DOHH2 (cell line): ENCODE measurements around the gene PRKG2.

Source experiments
- EZH2phosphoT487 ChIP-seq: fragments of 200-600 bp; sonication (generic); IDR thresholded peaks from 2 replicates; pipeline ENCODE4 v1.6.1; 2017; ENCODE audit warnings: borderline replicate concordance, mild to moderate bottlenecking, antibody characterized with exemption, low read length, moderate library complexity, mixed read lengths
- TF ChIP-seq, protein P1 (sequence below): fragments of 200-600 bp; sonication (generic); IDR thresholded peaks from one replicate; pipeline ENCODE4 v1.5.1; 2014; ENCODE audit warnings: antibody characterized with exemption, mild to moderate bottlenecking, low read depth, low read length; ENCODE audit not compliant: poor library complexity, severe bottlenecking

DNA sequence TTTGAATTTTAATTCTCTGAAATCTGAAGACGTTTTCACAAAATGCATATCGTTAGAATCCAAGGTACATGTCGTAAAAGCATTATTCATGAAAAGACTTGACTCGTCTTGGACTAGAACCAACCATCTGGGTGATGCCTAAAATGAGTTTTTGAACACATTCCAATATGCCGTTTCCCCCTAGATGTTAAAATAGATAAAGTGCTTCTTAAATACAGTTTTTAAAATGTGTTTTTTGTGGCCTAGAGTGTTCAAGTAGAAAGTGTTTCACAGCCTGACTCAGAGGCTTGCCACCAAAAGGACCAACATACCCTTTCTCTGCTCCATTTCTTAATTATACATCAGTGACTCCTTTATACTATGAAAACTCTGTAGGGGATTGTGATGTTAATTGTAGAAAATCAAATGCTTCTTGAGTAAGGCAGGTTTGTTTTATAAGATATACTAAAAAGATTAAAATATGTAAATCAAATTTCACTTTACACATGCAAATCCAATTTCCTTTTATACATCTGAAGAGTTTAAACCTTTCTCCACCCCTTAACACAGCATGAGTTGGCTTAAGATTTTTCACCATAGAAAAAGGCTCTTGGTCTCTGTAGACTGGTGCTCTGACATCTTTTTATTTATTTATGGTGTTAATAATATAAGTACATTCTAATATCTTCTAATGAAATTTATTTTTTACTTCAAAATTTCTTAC is 48.4 kb downstream of the PRKG2 start:
- TF ChIP-seq, protein P1, sequence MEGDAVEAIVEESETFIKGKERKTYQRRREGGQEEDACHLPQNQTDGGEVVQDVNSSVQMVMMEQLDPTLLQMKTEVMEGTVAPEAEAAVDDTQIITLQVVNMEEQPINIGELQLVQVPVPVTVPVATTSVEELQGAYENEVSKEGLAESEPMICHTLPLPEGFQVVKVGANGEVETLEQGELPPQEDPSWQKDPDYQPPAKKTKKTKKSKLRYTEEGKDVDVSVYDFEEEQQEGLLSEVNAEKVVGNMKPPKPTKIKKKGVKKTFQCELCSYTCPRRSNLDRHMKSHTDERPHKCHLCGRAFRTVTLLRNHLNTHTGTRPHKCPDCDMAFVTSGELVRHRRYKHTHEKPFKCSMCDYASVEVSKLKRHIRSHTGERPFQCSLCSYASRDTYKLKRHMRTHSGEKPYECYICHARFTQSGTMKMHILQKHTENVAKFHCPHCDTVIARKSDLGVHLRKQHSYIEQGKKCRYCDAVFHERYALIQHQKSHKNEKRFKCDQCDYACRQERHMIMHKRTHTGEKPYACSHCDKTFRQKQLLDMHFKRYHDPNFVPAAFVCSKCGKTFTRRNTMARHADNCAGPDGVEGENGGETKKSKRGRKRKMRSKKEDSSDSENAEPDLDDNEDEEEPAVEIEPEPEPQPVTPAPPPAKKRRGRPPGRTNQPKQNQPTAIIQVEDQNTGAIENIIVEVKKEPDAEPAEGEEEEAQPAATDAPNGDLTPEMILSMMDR = no peak
- no peak for TF ChIP-seq EZH2phosphoT487
